ENCODE results near the gene VIL1.

- TF ChIP-seq, protein P1, sequence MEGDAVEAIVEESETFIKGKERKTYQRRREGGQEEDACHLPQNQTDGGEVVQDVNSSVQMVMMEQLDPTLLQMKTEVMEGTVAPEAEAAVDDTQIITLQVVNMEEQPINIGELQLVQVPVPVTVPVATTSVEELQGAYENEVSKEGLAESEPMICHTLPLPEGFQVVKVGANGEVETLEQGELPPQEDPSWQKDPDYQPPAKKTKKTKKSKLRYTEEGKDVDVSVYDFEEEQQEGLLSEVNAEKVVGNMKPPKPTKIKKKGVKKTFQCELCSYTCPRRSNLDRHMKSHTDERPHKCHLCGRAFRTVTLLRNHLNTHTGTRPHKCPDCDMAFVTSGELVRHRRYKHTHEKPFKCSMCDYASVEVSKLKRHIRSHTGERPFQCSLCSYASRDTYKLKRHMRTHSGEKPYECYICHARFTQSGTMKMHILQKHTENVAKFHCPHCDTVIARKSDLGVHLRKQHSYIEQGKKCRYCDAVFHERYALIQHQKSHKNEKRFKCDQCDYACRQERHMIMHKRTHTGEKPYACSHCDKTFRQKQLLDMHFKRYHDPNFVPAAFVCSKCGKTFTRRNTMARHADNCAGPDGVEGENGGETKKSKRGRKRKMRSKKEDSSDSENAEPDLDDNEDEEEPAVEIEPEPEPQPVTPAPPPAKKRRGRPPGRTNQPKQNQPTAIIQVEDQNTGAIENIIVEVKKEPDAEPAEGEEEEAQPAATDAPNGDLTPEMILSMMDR (conservative IDR thresholded peaks at IDR 0.05), result no peak
- no peak for TF ChIP-seq EZH2 (IDR thresholded peaks at IDR 0.05; ENCODE audit: low read depth)
Observed at GRCh38 chr2:218399391-218400166, 19.3 kb upstream of the VIL1 start, which contains the start of gene CTDSP1.
